ENCODE data around the gene ITGA4.

Gene ITGA4

GRCh38 chr2:181431674-181432073 is 25.5 kb upstream of the ITGA4 start:
- Histone ChIP-seq H3K27me3 (ENCODE audit: insufficient read depth, low read length, poor library complexity, severe bottlenecking) (no peaks in the 10 kb centered on the region), H3K79me2 (ENCODE audit: insufficient read depth, low read length) (no peaks in the 10 kb centered on the region), H3K9ac (ENCODE audit: low read depth, low read length, poor library complexity, severe bottlenecking) (peak overlapping the region; percentile 63), H3F3A (ENCODE audit: low read depth) (peaks cover 10% of the 10 kb centered on the region; the same call in 1 of the 2 replicates), H3K4me2 (ENCODE audit: low read depth, low read length, poor library complexity, severe bottlenecking) (peak overlapping the region; percentile 38), H4K20me1 (ENCODE audit: insufficient read depth, low read length, poor library complexity, severe bottlenecking) (no peaks in the 10 kb centered on the region), H3K4me1 (ENCODE audit: insufficient read depth, low read length, poor library complexity, severe bottlenecking) (peaks cover 38% of the 10 kb centered on the region), H2AFZ (ENCODE audit: low read length) (no peak overlapping the region), H3K9me2 (replicated peaks; ENCODE audit: low read depth, low read length) (no peaks in the 10 kb centered on the region), H3K4me3 (ENCODE audit: low read length, poor library complexity, severe bottlenecking) (no peak overlapping the region), H3K36me3 (ENCODE audit: insufficient read depth, low read length) (peaks cover 7% of the 10 kb centered on the region; the same call in 1 of the 2 replicates), H3K9me3 (ENCODE audit: insufficient read depth, low read depth, low read length) (peaks cover 25% of the 10 kb centered on the region; the same call in 1 of the 2 replicates)
- TF ChIP-seq EZH2phosphoT487 (IDR thresholded peaks at IDR 0.05; ENCODE audit: borderline replicate concordance) (no peak), CTCF (conservative IDR thresholded peaks at IDR 0.05; ENCODE audit: low read length) (peak; percentile 65)

DNA sequence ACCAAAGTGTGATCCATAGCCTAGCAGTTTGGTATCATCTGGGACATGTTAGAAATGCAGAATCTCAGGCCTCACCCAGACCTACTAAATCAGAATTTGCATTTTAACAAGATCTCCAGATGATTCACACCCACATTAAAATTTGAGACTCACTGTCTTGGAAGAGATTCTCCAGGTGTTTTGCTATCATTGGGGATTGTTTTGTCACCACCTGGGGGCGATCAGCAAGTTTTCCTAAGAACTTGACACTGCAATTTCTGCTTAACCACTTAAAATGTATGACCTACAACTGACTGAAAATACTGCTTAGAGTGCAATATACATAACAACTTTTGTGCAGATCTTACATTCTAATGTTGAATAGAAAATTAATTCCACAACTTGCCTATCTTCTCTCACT is 18.9 kb upstream of the ITGA4 start:
- peaks cover 7% of the 10 kb centered on the region; the same call in 1 of the 2 replicates for H3K36me3 ChIP-seq (ENCODE audit: insufficient read depth, low read length)
- no peak for TF ChIP-seq EZH2phosphoT487 (IDR thresholded peaks at IDR 0.05; ENCODE audit: borderline replicate concordance)
- TF ChIP-seq CTCF (conservative IDR thresholded peaks at IDR 0.05; ENCODE audit: low read length), result peak; percentile 77
- no peaks in the 10 kb centered on the region for H4K20me1 ChIP-seq (ENCODE audit: insufficient read depth, low read length, poor library complexity, severe bottlenecking)
- no peaks in the 10 kb centered on the region for H3K27me3 ChIP-seq (ENCODE audit: insufficient read depth, low read length, poor library complexity, severe bottlenecking)
- peaks cover 22% of the 10 kb centered on the region; the same call in 1 of the 2 replicates for H3K9me3 ChIP-seq (ENCODE audit: insufficient read depth, low read depth, low read length)
- H3K4me3 ChIP-seq (ENCODE audit: low read length, poor library complexity, severe bottlenecking), result no peak overlapping the region
- peak overlapping the region; percentile 68 for H3K9ac ChIP-seq (ENCODE audit: low read depth, low read length, poor library complexity, severe bottlenecking)
- H3K9me2 ChIP-seq (replicated peaks; ENCODE audit: low read depth, low read length), result no peaks in the 10 kb centered on the region
- H3K79me2 ChIP-seq (ENCODE audit: insufficient read depth, low read length), result peaks cover 9% of the 10 kb centered on the region
- peak overlapping the region; percentile 41 for H3K4me2 ChIP-seq (ENCODE audit: low read depth, low read length, poor library complexity, severe bottlenecking)
- peaks cover 58% of the 10 kb centered on the region for H3K4me1 ChIP-seq (ENCODE audit: insufficient read depth, low read length, poor library complexity, severe bottlenecking)
- H3F3A ChIP-seq (ENCODE audit: low read depth), result peaks cover 11% of the 10 kb centered on the region; the same call in 1 of the 2 replicates
- 0 out of 2 replicates have a peak overlapping the region, but pooled peaks have one; percentile 9 for H2AFZ ChIP-seq (ENCODE audit: low read length)

DNA sequence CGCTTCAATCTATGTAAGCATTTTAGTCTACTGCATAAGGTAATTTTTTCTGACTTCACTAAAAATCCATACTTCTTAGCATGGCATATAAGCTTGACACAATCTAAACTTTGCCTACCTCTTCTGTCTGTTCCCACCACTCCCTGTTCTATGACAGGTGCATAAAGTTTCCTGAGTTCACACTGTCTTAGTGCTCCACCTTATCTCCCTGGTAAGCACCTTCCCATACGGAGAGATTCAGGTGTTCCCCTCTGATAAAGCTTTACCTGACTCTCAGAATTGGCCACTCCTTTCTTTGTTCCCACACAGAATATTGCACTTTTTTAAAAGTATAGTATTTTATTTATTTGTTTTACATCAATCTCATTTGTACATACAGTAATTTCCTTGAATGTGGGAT is 16.8 kb upstream of the ITGA4 start:
- TF ChIP-seq EZH2phosphoT487 (IDR thresholded peaks at IDR 0.05; ENCODE audit: borderline replicate concordance) (no peak), CTCF (conservative IDR thresholded peaks at IDR 0.05; ENCODE audit: low read length) (no peak)
- Histone ChIP-seq H3K9me2 (replicated peaks; ENCODE audit: low read depth, low read length) (no peaks in the 10 kb centered on the region), H3K27me3 (ENCODE audit: insufficient read depth, low read length, poor library complexity, severe bottlenecking) (no peaks in the 10 kb centered on the region), H3K4me1 (ENCODE audit: insufficient read depth, low read length, poor library complexity, severe bottlenecking) (peaks cover 78% of the 10 kb centered on the region), H2AFZ (ENCODE audit: low read length) (no peak overlapping the region), H3K4me2 (ENCODE audit: low read depth, low read length, poor library complexity, severe bottlenecking) (peak overlapping the region; percentile 53), H3K4me3 (ENCODE audit: low read length, poor library complexity, severe bottlenecking) (peak overlapping the region; percentile 14), H3K9me3 (ENCODE audit: insufficient read depth, low read depth, low read length) (0 out of 2 replicates have a peak, but pooled peaks cover 2% of the 10 kb centered on the region), H4K20me1 (ENCODE audit: insufficient read depth, low read length, poor library complexity, severe bottlenecking) (no peaks in the 10 kb centered on the region), H3K36me3 (ENCODE audit: insufficient read depth, low read length) (no peaks in the 10 kb centered on the region), H3K79me2 (ENCODE audit: insufficient read depth, low read length) (peaks cover 9% of the 10 kb centered on the region), H3K9ac (ENCODE audit: low read depth, low read length, poor library complexity, severe bottlenecking) (peak overlapping the region; percentile 68), H3F3A (ENCODE audit: low read depth) (peaks cover 14% of the 10 kb centered on the region; the same call in 1 of the 2 replicates)
